Coronary artery (tissue), 2 donors: ENCODE results near the gene GNG2.
A peak's percentile ranks its signal among the peaks of the same experiment; 100 is the strongest.

ENCODE experiments used
- DNase-seq: peaks from one replicate; pipeline ENCODE4 v3.0.0-alpha.2; 2017; ENCODE audit warnings: low spot score
- H3K27ac ChIP-seq, 2 donors: fragments of 200-600 bp; sonication (generic); one replicate each; pipeline ENCODE4 v1.5.1; 2016 to 2019
- H3K4me3 ChIP-seq: fragments of 200-600 bp; sonication (generic); 2 replicates; pipeline ENCODE4 v1.5.1; 2016; ENCODE audit warnings: mild to moderate bottlenecking, moderate library complexity
- TF ChIP-seq, protein P1 (sequence below): fragments of 200-600 bp; sonication (generic); IDR thresholded peaks from one replicate; pipeline ENCODE4 v1.5.1; 2019; ENCODE audit warnings: antibody characterized with exemption

The GNG2 gene

DNA sequence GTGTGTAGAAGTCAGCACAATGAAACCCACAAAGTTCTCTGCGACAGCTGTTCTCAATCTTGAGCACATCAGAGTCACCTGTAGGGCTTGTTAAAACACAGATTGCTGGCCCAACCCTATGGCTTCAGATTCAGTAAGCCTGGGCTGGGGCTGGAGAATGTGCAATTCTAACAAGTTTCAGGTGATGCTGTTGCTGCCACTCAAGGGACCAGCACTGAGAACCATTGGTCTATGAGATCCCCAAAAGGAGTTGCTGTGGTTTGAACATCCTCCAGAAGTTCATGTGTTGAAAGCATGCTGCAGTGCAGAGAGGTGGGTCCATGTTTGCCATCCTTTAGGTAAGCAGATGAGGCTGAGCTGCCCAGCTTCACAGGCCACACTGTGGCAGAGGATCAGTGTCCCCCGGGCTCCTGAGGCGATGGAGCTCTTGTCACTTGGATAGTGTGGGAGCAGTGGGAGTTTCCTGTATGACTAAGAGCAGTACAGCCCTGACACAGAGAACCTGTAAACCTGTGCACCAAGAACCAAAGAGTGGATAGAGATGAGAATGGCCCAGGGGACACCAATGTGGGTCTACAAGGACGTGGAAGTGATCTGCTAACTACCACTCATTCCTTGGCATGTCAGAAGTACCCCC, 120.9 kb downstream of the GNG2 start:
- Histone ChIP-seq H3K4me3 (no peak overlapping the region), H3K27ac (no peak overlapping the region)
- no peak for DNase-seq
- TF ChIP-seq, protein P1, sequence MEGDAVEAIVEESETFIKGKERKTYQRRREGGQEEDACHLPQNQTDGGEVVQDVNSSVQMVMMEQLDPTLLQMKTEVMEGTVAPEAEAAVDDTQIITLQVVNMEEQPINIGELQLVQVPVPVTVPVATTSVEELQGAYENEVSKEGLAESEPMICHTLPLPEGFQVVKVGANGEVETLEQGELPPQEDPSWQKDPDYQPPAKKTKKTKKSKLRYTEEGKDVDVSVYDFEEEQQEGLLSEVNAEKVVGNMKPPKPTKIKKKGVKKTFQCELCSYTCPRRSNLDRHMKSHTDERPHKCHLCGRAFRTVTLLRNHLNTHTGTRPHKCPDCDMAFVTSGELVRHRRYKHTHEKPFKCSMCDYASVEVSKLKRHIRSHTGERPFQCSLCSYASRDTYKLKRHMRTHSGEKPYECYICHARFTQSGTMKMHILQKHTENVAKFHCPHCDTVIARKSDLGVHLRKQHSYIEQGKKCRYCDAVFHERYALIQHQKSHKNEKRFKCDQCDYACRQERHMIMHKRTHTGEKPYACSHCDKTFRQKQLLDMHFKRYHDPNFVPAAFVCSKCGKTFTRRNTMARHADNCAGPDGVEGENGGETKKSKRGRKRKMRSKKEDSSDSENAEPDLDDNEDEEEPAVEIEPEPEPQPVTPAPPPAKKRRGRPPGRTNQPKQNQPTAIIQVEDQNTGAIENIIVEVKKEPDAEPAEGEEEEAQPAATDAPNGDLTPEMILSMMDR: no peak

DNA sequence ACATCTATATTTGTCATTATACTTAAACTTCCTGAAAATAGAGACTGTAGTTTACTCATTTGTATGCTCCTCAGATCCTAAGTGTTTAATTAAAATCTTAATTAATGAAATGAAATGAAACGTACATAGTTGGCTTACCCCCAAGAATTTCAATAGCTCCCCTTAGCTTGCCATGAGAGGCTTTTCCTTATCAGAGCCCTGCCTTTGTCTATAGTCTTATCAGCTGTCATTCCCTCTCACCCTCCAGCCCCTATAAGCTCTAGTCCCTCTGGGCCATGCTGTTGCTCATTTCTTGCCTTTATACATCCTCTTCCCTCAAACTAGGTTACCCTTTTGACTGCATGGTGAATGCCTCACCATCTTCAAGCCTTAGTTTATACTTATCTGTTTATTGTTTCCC, 127.8 kb downstream of the GNG2 start:
- no peak for DNase-seq
- no peak overlapping the region for H3K4me3 ChIP-seq
- H3K27ac ChIP-seq: no peak overlapping the region
- TF ChIP-seq, protein P1: no peak

DNA sequence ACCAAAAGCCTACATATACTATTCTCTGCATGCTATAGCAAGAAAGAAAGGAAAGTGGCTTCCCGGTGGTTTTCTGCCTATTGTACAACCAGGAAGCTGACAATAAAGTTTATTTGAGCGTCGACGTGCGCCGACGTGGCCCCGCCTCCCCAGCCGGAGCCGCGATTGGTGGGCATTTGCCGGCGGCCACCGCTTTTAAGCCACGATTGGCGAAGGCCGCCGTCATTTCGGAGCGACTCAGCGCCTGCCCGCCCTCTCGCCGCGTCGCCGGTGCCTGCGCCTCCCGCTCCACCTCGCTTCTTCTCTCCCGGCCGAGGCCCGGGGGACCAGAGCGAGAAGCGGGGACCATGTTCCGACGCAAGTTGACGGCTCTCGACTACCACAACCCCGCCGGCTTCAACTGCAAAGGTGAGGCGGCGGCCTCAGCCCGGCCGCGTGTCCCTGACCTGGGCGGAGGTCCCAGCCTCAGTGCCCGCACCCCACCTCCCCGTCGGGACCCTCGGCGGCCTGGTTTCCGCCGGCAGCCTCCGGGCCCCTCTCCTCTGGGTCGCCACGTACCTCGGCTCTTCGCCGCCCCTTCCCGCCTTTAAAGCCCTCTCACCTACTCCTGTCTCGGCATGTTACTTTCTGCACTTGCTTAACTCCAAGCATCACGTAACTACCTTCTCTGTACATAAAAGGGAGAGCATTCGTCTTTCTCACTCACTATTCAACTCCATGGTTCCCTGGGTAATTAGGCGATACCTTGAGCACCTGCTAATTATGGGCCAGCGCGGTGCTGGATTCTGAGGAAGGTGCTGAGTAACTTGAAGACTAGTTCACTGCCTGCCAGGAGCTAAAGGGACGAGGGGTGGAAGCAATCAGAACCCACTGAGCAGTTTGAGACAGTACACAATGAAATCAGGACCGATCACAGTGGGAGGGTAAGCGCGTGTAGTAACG, 129.2 kb downstream of the GNG2 start, which contains the start of gene RTRAF:
Gene RTRAF (plus strand): TSS at position 254 of the 942 bp plus-strand sequence. CDS start 94 bp downstream, at position 348.
- peak; percentile 93 for DNase-seq
- Histone ChIP-seq H3K27ac (peak within 1 kb of the TSS; percentile 92), H3K4me3 (peak within 1 kb of the TSS; percentile 98)

DNA sequence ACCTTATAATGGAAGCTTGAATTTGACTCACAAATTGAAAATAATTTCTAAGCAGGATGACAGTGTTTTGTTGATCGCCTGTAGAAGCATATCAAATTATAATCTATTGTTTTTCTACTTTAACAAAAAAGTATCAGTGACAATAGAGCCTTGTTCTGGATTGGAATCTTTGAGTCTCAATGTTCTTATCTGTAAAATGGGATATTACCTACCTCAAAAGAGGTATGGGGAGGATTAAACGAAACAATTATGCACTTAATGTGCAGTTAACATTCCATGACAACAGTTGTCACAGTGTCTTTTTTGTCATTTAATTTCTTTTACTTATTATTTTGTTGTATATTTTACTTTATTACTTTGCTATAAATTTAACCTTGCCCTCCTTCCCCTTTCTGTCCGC, 130.1 kb downstream of the GNG2 start:
- Histone ChIP-seq H3K27ac (no peak overlapping the region), H3K4me3 (peak overlapping the region; percentile 98)
- TF ChIP-seq, protein P1: no peak
- DNase-seq: no peak

More for the DNA sequence above, 129.2 kb downstream of the GNG2 start, which contains the start of gene RTRAF:
- TF ChIP-seq, protein P1: no peak

DNA sequence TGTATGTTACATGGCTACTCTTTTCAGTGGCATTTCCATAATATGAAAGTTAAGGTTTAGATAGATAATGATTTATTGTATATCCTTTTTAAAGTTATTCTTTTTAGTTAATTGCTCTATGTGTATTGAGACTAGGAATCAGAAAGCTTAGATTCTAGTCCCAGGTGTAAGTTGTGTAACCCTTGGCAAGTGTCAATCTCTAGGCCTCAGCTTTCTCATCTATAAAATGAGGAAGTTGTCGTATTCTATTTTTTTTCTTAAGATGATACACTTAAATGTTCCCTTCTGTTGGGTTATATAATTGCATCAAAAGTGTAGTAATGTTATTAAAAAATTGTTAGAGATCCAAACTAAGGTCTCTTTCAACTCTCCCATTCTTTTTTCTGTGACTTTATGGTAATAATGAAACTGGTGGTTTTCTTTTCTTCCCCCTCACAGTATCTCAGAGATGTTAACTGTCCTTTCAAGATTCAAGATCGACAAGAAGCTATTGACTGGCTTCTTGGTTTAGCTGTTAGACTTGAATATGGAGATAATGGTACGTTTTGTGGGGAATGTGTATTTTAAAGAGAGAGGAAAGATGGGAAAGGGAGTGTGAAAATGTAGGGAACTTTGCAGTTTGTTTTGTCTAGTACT, 133.0 kb downstream of the GNG2 start:
- TF ChIP-seq, protein P1: no peak

DNA sequence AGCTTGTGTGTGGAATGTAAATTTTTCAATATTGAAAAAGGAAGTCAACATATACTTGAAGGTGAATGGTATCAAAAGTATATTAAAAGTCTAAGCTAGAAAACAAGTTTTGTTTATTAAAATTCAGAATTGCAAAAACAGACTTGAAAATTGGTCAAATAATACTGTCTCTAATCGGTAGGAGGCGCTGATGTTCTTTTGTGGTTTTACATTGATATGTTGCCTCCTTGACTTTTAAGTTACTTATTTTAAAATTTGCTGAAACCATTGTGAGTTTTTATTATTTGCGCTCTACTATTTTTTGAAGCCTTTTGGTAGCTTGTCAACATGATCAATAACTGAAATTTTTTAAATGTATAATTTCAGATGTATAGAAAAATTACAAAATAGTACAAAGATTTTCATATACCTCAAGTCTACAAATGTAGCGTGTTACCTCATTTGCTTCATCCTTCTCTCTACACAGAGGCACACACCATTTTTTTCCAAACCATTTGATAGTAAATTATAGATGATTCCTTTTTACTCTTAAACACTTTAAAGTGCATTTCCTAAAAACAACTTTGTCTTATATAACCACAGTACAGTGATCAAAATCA, 135.8 kb downstream of the GNG2 start:
- Histone ChIP-seq H3K4me3 (no peak overlapping the region), H3K27ac (no peak overlapping the region)
- DNase-seq: no peak
- TF ChIP-seq, protein P1: peak; percentile 56

More for the DNA sequence above, 133.0 kb downstream of the GNG2 start:
- no peak overlapping the region for H3K27ac ChIP-seq
- DNase-seq: no peak
- no peak overlapping the region for H3K4me3 ChIP-seq
